Colonic mucosa (tissue), 4 donors: ENCODE measurements around the gene MRPS18B. TPM values are rescaled to one million over a fixed set of nuclear protein-coding genes. Genes with fewer than 3 reads are reported as not detected.
A peak's percentile ranks its signal among the peaks of the same experiment; 100 is the strongest.

ENCODE experiments used
- DNase-seq: peaks from one replicate; pipeline ENCODE4 v3.0.0-alpha.2; 2020
- H3K27ac ChIP-seq: fragments of 200-600 bp; one replicate; pipeline ENCODE4 v1.8.0; 2021
- H3K27me3 ChIP-seq: fragments of 200-600 bp; one replicate; pipeline ENCODE4 v1.8.0; 2021
- H3K36me3 ChIP-seq: fragments of 200-600 bp; one replicate; pipeline ENCODE4 v1.8.0; 2021
- H3K4me1 ChIP-seq: fragments of 200-600 bp; one replicate; pipeline ENCODE4 v1.8.0; 2021; ENCODE audit warnings: mild to moderate bottlenecking
- H3K4me3 ChIP-seq: fragments of 200-600 bp; one replicate; pipeline ENCODE4 v1.8.0; 2021
- H3K9ac ChIP-seq, 2 donors: one replicate each; pipeline ENCODE4 v1.7.0; 2013; ENCODE audit warnings: control low read depth in 2 of 2, low read depth in 2 of 2, low read length in 2 of 2
- H3K9me3 ChIP-seq: fragments of 200-600 bp; one replicate; pipeline ENCODE4 v1.8.0; 2021
- CTCF ChIP-seq: fragments of 200-600 bp; IDR thresholded peaks from one replicate; pipeline ENCODE4 v1.8.0; 2022; ENCODE audit warnings: antibody characterized with exemption, mild to moderate bottlenecking
- intact Hi-C: fragments of 100-400 bp; cut with DNase I; formaldehyde crosslinking; loops from one replicate; pipeline ENCODE4 v1.14.1; 2022
- total RNA-seq, 2 donors: library from RNA; stranded (reverse); fragmentation: NEBNext Ultra II Directional in 1 of 2; extraction: Animal tissue kit (Norgen Biotek cat#: 25700) in 1 of 2; gene quantifications; one replicate each; pipeline ENCODE4 v1.2.1, GENCODE V29; 2021
- donor health status: healthy.
- donor health status: DM: no; HTN: no; CAD: no.
- donor health status: DM: no; HTN: no; CAD: no.

Gene MRPS18B
- total RNA-seq, 2 donors from 2014 or later, result 63.6 to 70.3 TPM

GRCh38 chr6:30644769-30645168 lies 27.1 kb downstream of the MRPS18B start:
- no peak for DNase-seq
- H3K9me3 ChIP-seq, result no peaks in the 10 kb centered on the region
- intact Hi-C loops, result no loop called here
- TF ChIP-seq CTCF, result no peak
- H3K9ac ChIP-seq, result peak overlapping the region in 1 of 2 donors; percentile 54
- H3K4me3 ChIP-seq, result no peak overlapping the region
- peaks cover 4% of the 10 kb centered on the region for H3K36me3 ChIP-seq
- no peaks in the 10 kb centered on the region for H3K27me3 ChIP-seq
- no peak overlapping the region for H3K27ac ChIP-seq
- peaks cover 10% of the 10 kb centered on the region for H3K4me1 ChIP-seq

GRCh38 chr6:30645989-30646388 lies 28.3 kb downstream of the MRPS18B start:
- intact Hi-C loops, result no loop called here
- peak overlapping the region in 1 of 2 donors; percentile 95 for H3K9ac ChIP-seq
- no peak for TF ChIP-seq CTCF
- no peak overlapping the region for H3K4me3 ChIP-seq
- H3K27me3 ChIP-seq, result no peaks in the 10 kb centered on the region
- H3K27ac ChIP-seq, result no peak overlapping the region
- DNase-seq, result no peak
- H3K4me1 ChIP-seq, result peaks cover 10% of the 10 kb centered on the region
- H3K36me3 ChIP-seq, result peaks cover 4% of the 10 kb centered on the region
- no peaks in the 10 kb centered on the region for H3K9me3 ChIP-seq

GRCh38 chr6:30646450-30647241 lies 29.0 kb downstream of the MRPS18B start, which contains the start of gene C6orf136:
TSS of gene C6orf136 (plus strand) at chr6:30647133. CDS start at chr6:30647232, 99 bp downstream.
- intact Hi-C loops, result no loop called here
- peak within 1 kb of the TSS; percentile 98 for H3K27ac ChIP-seq
- peak within 1 kb of the TSS; percentile 95 to 99 for H3K9ac ChIP-seq
- peak within 1 kb of the TSS; percentile 90 for H3K4me3 ChIP-seq
- no peaks in the 10 kb centered on the region for H3K27me3 ChIP-seq
- H3K36me3 ChIP-seq, result peaks cover 4% of the 10 kb centered on the region
- DNase-seq, result peak; percentile 92
- no peak for TF ChIP-seq CTCF
- H3K4me1 ChIP-seq, result peaks cover 10% of the 10 kb centered on the region
- no peaks in the 10 kb centered on the region for H3K9me3 ChIP-seq

GRCh38 chr6:30647242-30648116 lies 29.8 kb downstream of the MRPS18B start:
- DNase-seq, result peak; percentile 75
- Histone ChIP-seq H3K4me3 (peak overlapping the region; percentile 90), H3K9ac (peak overlapping the region; percentile 95 to 99), H3K27me3 (no peaks in the 10 kb centered on the region), H3K27ac (peak overlapping the region; percentile 98), H3K9me3 (no peaks in the 10 kb centered on the region), H3K36me3 (peaks cover 4% of the 10 kb centered on the region), H3K4me1 (peaks cover 10% of the 10 kb centered on the region)
- intact Hi-C loops, result no loop called here
- TF ChIP-seq CTCF, result no peak

- Histone ChIP-seq H3K9ac (no peak overlapping the region), H3K36me3 (peaks cover 11% of the 10 kb centered on the region), H3K4me1 (peaks cover 4% of the 10 kb centered on the region), H3K9me3 (no peaks in the 10 kb centered on the region), H3K27me3 (no peaks in the 10 kb centered on the region), H3K27ac (no peak overlapping the region), H3K4me3 (no peak overlapping the region)
- intact Hi-C loops, result no loop called here
- no peak for DNase-seq
- no peak for TF ChIP-seq CTCF
Measured at GRCh38 chr6:30651143-30651542, 33.5 kb downstream of the MRPS18B start.
